GM18505 (cell line): Measurements from ENCODE around the gene GALR3.
A peak's percentile ranks its signal among the peaks of the same experiment; 100 is the strongest.

Experiments used
- ATAC-seq: cut with Tn5 transposase; IDR thresholded peaks from one replicate; pipeline ENCODE4 v1.9.1; 2021; ENCODE audit not compliant: unreplicated experiment
- POLR2A ChIP-seq: IDR thresholded peaks from 4 replicates; pipeline ENCODE4 v1.6.1; 2011; ENCODE audit warnings: borderline replicate concordance; ENCODE audit not compliant: insufficient read depth, insufficient read length; ENCODE audit errors: extremely low read depth

GALR3 gene

GRCh38 chr22:37806409-37807333, 16.5 kb upstream of the GALR3 start:
- TF ChIP-seq POLR2A: no peak
- ATAC-seq: no peak

DNA sequence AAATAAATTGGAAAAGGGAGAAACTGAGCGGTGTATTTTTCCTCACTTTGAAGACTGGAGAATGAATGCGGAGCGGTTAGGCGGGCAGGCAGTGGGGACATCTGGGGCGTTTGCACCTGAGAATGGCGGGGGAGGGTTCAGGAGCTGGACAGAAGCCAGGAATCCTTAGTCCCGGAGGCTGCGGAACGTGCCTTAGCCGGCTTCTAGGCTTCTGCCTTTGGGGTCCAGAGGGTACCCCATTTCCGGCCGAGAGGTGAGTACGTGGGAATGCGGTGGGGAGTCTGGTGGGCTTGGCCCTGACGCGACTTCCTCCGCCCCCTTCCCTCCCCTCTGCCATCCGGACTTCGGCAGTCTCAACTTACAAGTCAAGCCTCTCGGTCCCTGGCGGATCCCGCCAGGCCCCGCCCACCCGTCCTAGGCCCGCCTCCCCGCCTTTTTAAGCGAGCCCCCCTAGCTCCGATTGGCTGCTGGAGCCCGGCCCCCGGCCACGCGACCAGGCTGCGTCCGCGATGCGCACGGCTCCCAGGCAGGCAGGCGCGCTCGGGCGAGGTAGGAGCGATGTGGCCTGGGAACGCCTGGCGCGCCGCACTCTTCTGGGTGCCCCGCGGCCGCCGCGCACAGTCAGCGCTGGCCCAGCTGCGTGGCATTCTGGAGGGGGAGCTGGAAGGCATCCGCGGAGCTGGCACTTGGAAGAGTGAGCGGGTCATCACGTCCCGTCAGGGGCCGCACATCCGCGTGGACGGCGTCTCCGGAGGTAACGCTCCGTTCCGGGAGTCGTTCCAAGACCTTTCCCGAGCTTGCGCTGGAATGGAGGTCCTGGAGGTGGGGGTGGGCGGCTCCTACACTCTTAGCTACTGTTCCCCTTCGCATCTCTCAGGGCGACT, 15.5 kb upstream of the GALR3 start, which contains the start of gene GCAT:
Gene GCAT (plus strand): TSS at position 525 of the 884 bp plus-strand sequence. CDS start 34 bp downstream, at position 559.
- ATAC-seq: peak; percentile 75
- peak; percentile 48 for TF ChIP-seq POLR2A

- no peak for ATAC-seq
- no peak for TF ChIP-seq POLR2A
Measured at GRCh38 chr22:37808294-37808657, 14.9 kb upstream of the GALR3 start.

GRCh38 chr22:37809672-37810333, 13.4 kb upstream of the GALR3 start:
- TF ChIP-seq POLR2A: no peak

GRCh38 chr22:37811867-37812266, 11.3 kb upstream of the GALR3 start:
- no peak for ATAC-seq
- TF ChIP-seq POLR2A: no peak

More at GRCh38 chr22:37809672-37810333, 13.4 kb upstream of the GALR3 start:
- ATAC-seq: no peak

GRCh38 chr22:37812869-37813678, 10.1 kb upstream of the GALR3 start:
- TF ChIP-seq POLR2A: no peak
- no peak for ATAC-seq

- ATAC-seq: no peak
Measured at GRCh38 chr22:37815593-37815992, 7.6 kb upstream of the GALR3 start.

DNA sequence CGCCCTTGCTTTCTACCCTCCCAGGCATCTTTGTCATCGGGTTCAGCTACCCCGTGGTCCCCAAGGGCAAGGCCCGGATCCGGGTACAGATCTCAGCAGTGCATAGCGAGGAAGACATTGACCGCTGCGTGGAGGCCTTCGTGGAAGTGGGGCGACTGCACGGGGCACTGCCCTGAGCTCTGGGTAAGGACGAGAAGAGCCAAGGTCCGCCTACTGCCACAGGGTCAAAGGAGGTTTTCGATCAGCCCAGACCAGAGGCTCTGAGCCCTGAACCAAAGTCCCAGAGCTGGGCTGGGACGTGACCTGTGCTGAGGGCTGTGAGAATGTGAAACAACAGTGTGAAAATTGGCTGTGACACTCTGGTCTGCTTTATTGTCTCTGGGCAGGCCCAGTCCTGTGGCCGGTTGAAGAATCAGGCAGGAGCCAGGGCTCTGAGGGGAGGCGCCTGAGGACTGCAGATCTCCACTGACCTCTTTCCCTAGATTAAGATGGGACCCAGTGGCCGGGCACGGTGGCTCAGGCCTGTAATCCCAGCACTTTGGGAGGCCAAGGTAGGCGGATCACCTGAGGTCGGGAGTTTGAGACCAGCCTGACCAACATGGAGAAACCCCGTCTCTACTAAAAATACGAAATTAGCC, 6.5 kb upstream of the GALR3 start:
- no peak for TF ChIP-seq POLR2A
- ATAC-seq: no peak

More at GRCh38 chr22:37815593-37815992, 7.6 kb upstream of the GALR3 start:
- TF ChIP-seq POLR2A: no peak

DNA sequence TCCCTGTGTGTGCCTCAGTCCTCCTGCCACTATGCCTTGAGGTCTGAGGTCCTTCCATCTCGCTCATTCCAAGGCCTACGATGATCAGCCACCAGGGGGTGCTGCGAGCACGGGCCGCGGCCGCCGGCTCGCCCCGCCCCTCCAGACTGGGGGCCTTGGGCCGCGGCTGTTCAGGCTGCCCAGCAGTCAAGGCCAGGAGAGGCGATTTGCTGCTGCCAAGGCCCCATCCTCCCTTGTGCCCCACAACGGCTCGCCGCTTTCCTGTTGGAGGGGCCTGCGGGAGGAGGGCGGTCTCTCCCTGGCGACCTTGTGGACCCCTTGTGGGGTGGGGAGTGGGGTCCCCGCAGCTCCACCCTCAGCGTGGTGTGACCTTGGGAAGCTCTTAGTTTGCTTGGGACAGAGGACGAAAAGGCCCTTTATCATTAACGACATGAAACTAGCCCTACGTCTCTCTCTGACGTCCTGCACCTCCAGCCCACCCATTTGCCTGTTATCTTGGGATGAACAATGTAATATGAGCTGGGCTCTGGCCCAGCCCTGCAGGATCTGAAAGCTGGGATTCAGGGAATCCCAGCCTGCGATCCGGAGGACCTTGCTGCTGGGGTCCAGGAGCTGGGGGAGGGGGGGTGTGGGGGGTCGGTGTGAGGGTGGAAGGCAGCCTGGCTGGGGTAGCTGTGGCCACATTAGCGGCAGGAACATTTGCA, 5.3 kb upstream of the GALR3 start:
- TF ChIP-seq POLR2A: no peak
- ATAC-seq: no peak

DNA sequence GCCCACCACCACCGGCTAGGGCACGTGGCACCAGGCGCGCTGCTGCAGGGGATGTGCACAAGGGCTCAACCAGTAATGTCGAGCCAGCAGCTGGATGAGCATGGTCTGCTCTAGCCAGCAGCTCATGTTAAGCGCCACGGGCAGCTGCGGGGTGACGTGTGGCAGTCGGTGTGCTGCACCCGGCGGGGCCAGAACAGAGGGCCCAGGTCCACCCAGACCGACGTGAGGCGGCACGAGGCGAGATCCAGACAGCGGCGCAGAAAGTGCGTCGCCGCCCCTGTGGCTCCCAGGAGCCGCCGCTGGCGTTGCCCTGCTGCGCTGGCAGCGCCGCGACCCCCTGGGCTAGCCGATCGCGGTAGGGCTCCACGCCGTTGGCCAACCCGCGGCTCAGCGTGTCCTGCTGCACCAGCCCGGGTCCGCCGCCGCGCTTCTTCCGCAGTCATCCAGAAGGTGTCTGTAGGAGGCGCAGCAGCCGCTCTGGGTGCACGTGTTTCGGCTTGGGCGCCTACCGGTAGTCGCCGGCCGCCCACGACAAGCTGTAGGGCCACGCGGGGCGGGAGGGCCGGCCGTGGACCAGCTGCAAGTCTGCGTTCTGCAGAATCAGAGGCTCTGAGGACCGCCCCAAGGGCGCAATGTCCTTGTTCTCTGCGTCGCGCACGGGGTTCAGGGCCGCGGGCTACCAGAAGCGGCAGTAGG, 4.6 kb upstream of the GALR3 start:
- no peak for TF ChIP-seq POLR2A

DNA sequence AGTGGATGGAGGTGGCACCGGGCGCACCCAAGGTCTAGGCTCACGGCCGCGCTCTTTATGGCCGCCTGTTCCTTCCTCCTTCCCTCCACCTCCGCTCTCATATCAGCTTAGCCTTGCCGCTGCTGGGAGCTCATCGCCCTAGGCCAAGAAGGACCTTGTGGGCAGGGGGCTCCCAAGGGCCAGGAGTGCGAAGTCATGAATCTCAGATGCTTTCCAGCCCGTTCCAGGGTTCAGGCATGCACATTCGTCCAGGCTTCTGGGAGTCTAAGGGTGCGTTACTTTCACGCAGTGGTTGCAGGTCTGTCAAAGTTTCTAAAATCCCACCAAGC, 4.1 kb upstream of the GALR3 start:
- no peak for ATAC-seq
- TF ChIP-seq POLR2A: no peak

More for the DNA sequence above, 4.6 kb upstream of the GALR3 start:
- ATAC-seq: no peak

- ATAC-seq: no peak
- no peak for TF ChIP-seq POLR2A
Measured at GRCh38 chr22:37820350-37820749, 2.8 kb upstream of the GALR3 start.
